HepG2 (cell line): ENCODE data around the gene RBBP9. TPM values are rescaled to one million over a fixed set of nuclear protein-coding genes. Genes with fewer than 3 reads are reported as not detected.
A peak's percentile ranks its signal among the peaks of the same experiment; 100 is the strongest.

Experiments used
- NR0B2 ChIP-seq: sonication (generic); formaldehyde crosslinking; IDR thresholded peaks from 2 replicates; pipeline ENCODE4 v1.4.0; 2020; ENCODE audit warnings: mild to moderate bottlenecking, missing genetic modification reagents
- PRDM10 ChIP-seq: sonication (generic); formaldehyde crosslinking; IDR thresholded peaks from 2 replicates; pipeline ENCODE4 v1.4.0; 2020; ENCODE audit warnings: low read depth, missing genetic modification reagents
- UBTF ChIP-seq: sonication (generic); formaldehyde crosslinking; IDR thresholded peaks from 2 replicates; pipeline ENCODE4 v1.4.0; 2020; ENCODE audit warnings: mild to moderate bottlenecking, missing genetic modification reagents
- ZHX1 ChIP-seq: sonication (generic); formaldehyde crosslinking; IDR thresholded peaks from 2 replicates; pipeline ENCODE4 v1.8.1; 2022; ENCODE audit warnings: low read depth, mild to moderate bottlenecking, missing genetic modification reagents
- ZMYM4 ChIP-seq: sonication (generic); formaldehyde crosslinking; IDR thresholded peaks from 2 replicates; pipeline ENCODE4 v1.8.1; 2023; ENCODE audit warnings: mild to moderate bottlenecking, missing genetic modification reagents
- ZNF256 ChIP-seq: sonication (generic); formaldehyde crosslinking; conservative IDR thresholded peaks from 2 replicates; pipeline ENCODE4 v1.4.0; 2020; ENCODE audit warnings: missing genetic modification reagents
- ZNF318 ChIP-seq: sonication (generic); formaldehyde crosslinking; IDR thresholded peaks from 2 replicates; pipeline ENCODE4 v1.4.0; 2020; ENCODE audit warnings: mild to moderate bottlenecking, missing genetic modification reagents
- ZNF788 ChIP-seq: sonication (generic); formaldehyde crosslinking; IDR thresholded peaks from 2 replicates; pipeline ENCODE4 v1.5.0; 2020; ENCODE audit warnings: mild to moderate bottlenecking, missing genetic modification reagents, borderline replicate concordance
- polyA plus RNA-seq, 8 experiments: library from polyadenylated mRNA; depleted of rRNA in 3 of 8; stranded (reverse) in 7 of 8; unstranded in 1 of 8; fragments of >200 nt; fragmentation: Illumina TruSeq in 4 of 8; extraction: Trizol in 4 of 8; gene quantifications; 2 replicates each; pipeline versions ENCODE4 v1.2.1 to v1.2.3, GENCODE V29; 2011 to 2016; ENCODE audit warnings: low read depth in 4 of 8, missing spikeins in 1 of 8, mixed read lengths in 1 of 8; ENCODE audit not compliant: insufficient read depth in 1 of 8
- total RNA-seq, 5 experiments: library from RNA; depleted of rRNA; stranded (reverse); fragments of >200 nt; fragmentation: Illumina TruSeq; extraction: Trizol; gene quantifications; 2 replicates each; pipeline ENCODE4 v1.2.3, GENCODE V29; 2016; ENCODE audit warnings: low read depth in 1 of 5

Gene RBBP9
- total and polyA plus RNA-seq, 2 of the 13 experiments (the other 11 are each of a cell fraction or from before 2014, with no cell fraction given): 28.0 to 56.3 TPM

GRCh38 chr20:18496740-18497592 lies at the start of gene RBBP9 (continued):
- TF ChIP-seq PRDM10 (CRISPR knock-in tag): peak; percentile 77; the same call in 1 of the 2 replicates
- peak; percentile 97; the same call in 1 of the 2 replicates for TF ChIP-seq ZNF788 (CRISPR knock-in tag)
- TF ChIP-seq ZHX1 (CRISPR knock-in tag): peak; percentile 85
- peak; percentile 86 for TF ChIP-seq UBTF (CRISPR knock-in tag)
- TF ChIP-seq ZNF256: peak; percentile 85
- peak; percentile 87; the same call in 1 of the 2 replicates for TF ChIP-seq ZNF318
- TF ChIP-seq NR0B2 (CRISPR knock-in tag): peak; percentile 90; the same call in 1 of the 2 replicates
- peak; percentile 75 for TF ChIP-seq ZMYM4 (CRISPR knock-in tag)
